RPMI7951 (cell line): ENCODE results near the gene SIRT4. TPM values are rescaled to one million over a fixed set of nuclear protein-coding genes. Genes with fewer than 3 reads are reported as not detected.

Experiments used
- total RNA-seq: library from RNA; depleted of rRNA; stranded (reverse); fragments of >200 nt; shearing (Covaris generic); gene quantifications from 2 replicates; pipeline ENCODE4 v1.2.3, GENCODE V29; 2014; rRNA removed

SIRT4 gene
- total RNA-seq, 1 experiment from 2014 or later = 2.2 TPM

Other genes starting within 250 kb of the SIRT4 start
- gene RAB35, start 185.6 kb upstream of the SIRT4 start, total RNA-seq = 16.6 and 16.8 TPM in 2 replicates
- 27.0 and 39.4 TPM in 2 replicates for gene GCN1, start 107.6 kb upstream of the SIRT4 start, total RNA-seq
- 3,658 and 4,112 TPM in 2 replicates for gene RPLP0, start 101.2 kb upstream of the SIRT4 start, total RNA-seq
- gene PXN, start 36.6 kb upstream of the SIRT4 start, total RNA-seq = 51.0 and 57.9 TPM in 2 replicates
- under 0.01 TPM in 2 replicates for gene RNU4-2, start 10.4 kb upstream of the SIRT4 start, total RNA-seq
- gene RNU4-1, start 9.1 kb upstream of the SIRT4 start, total RNA-seq = under 0.01 TPM in 2 replicates
- 1.1 TPM in 1 of 2 replicates, not detected in the other for gene PLA2G1B, start 25.5 kb downstream of the SIRT4 start, total RNA-seq
- not detected in 2 replicates for gene MSI1, start 66.8 kb downstream of the SIRT4 start, total RNA-seq
- 430 and 475 TPM in 2 replicates for gene COX6A1, start 135.8 kb downstream of the SIRT4 start, total RNA-seq
- 26.9 and 33.5 TPM in 2 replicates for gene TRIAP1, start 144.1 kb downstream of the SIRT4 start, total RNA-seq
- 17.7 and 17.8 TPM in 2 replicates for gene GATC, start 144.1 kb downstream of the SIRT4 start, total RNA-seq
- 172 and 194 TPM in 2 replicates for gene SRSF9, start 167.4 kb downstream of the SIRT4 start, total RNA-seq
- gene DYNLL1, start 193.8 kb downstream of the SIRT4 start, total RNA-seq = 585 and 618 TPM in 2 replicates
- gene COQ5, start 226.8 kb downstream of the SIRT4 start, total RNA-seq = 32.3 and 34.1 TPM in 2 replicates
- gene RNF10, start 232.0 kb downstream of the SIRT4 start, total RNA-seq = 60.8 and 74.8 TPM in 2 replicates